Measurements from ENCODE around the gene NAALADL2.

DNA sequence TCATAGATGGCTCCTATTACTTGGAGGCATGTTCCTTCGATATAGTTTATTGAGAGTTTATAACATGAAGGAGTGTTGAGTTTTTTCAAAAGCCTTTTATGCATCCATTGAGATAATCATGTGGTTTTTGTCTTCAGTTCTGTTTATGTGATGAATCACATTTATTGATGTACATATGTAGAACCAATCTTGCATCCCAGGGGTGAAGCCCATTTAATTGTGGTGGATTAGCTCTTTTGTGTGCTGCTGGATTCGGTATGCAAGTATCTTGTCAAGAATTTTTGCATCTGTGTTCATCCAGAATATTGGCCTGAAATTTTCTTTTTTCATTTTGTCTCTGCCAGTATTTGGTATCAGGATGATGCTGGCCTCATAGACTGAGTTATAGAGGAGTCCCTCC is 81.0 kb downstream of the NAALADL2 start:
- TF ChIP-seq, protein P1, sequence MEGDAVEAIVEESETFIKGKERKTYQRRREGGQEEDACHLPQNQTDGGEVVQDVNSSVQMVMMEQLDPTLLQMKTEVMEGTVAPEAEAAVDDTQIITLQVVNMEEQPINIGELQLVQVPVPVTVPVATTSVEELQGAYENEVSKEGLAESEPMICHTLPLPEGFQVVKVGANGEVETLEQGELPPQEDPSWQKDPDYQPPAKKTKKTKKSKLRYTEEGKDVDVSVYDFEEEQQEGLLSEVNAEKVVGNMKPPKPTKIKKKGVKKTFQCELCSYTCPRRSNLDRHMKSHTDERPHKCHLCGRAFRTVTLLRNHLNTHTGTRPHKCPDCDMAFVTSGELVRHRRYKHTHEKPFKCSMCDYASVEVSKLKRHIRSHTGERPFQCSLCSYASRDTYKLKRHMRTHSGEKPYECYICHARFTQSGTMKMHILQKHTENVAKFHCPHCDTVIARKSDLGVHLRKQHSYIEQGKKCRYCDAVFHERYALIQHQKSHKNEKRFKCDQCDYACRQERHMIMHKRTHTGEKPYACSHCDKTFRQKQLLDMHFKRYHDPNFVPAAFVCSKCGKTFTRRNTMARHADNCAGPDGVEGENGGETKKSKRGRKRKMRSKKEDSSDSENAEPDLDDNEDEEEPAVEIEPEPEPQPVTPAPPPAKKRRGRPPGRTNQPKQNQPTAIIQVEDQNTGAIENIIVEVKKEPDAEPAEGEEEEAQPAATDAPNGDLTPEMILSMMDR (IDR thresholded peaks at IDR 0.05; ENCODE audit: insufficient read depth, low read length, poor library complexity, severe bottlenecking), result no peak
- TF ChIP-seq EZH2phosphoT487 (conservative IDR thresholded peaks at IDR 0.05; ENCODE audit: low read length), result no peak
